GM18868 (cell line): ENCODE results near the gene C6orf132.
"Not testable (repeated sequence)": the region's sequence is repeated elsewhere in the genome, so short reads cannot be mapped to it uniquely, and the experiment has no call there.

Experiments used
- ATAC-seq: cut with Tn5 transposase; IDR thresholded peaks from one replicate; pipeline ENCODE4 v1.9.1; 2021; ENCODE audit warnings: mild to moderate bottlenecking, moderate library complexity; ENCODE audit not compliant: unreplicated experiment

Gene C6orf132

GRCh38 chr6:42142118-42142835, at the start of gene C6orf132:
TSS of gene C6orf132 (minus strand) at chr6:42142620. CDS start at chr6:42142444, 176 bp downstream.
- no peak for ATAC-seq

- ATAC-seq, result no peak
Measured at GRCh38 chr6:42190554-42191183, 48.2 kb upstream of the C6orf132 start.

GRCh38 chr6:42188406-42188805, 46.0 kb upstream of the C6orf132 start:
- no peak for ATAC-seq

GRCh38 chr6:42185597-42185996, 43.2 kb upstream of the C6orf132 start:
- no peak for ATAC-seq

- no peak for ATAC-seq
Measured at GRCh38 chr6:42184475-42184874, 42.1 kb upstream of the C6orf132 start.

GRCh38 chr6:42182101-42182500, 39.7 kb upstream of the C6orf132 start:
- no peak for ATAC-seq

- ATAC-seq, result no peak
Measured at GRCh38 chr6:42179945-42180313, 37.5 kb upstream of the C6orf132 start.

GRCh38 chr6:42179261-42179944, 37.0 kb upstream of the C6orf132 start:
- ATAC-seq, result no peak

- no peak for ATAC-seq
Measured at GRCh38 chr6:42177514-42178364, 35.3 kb upstream of the C6orf132 start.

GRCh38 chr6:42176981-42177380, 34.6 kb upstream of the C6orf132 start:
- ATAC-seq, result no peak

GRCh38 chr6:42175860-42176259, 33.4 kb upstream of the C6orf132 start:
- ATAC-seq, result no peak

GRCh38 chr6:42173101-42173500, 30.7 kb upstream of the C6orf132 start, which contains the start of gene GUCA1A:
TSS of gene GUCA1A (plus strand) at chr6:42173364. CDS start at chr6:42173614, 250 bp downstream.
- ATAC-seq, result no peak

- no peak for ATAC-seq
Measured at GRCh38 chr6:42171813-42172581, 29.6 kb upstream of the C6orf132 start.

GRCh38 chr6:42169780-42170179, 27.4 kb upstream of the C6orf132 start:
- not testable (repeated sequence) for ATAC-seq

- ATAC-seq, result no peak
Measured at GRCh38 chr6:42168650-42169049, 26.2 kb upstream of the C6orf132 start.

GRCh38 chr6:42166444-42167141, 24.2 kb upstream of the C6orf132 start:
- ATAC-seq, result no peak

GRCh38 chr6:42165016-42165415, 22.6 kb upstream of the C6orf132 start:
- ATAC-seq, result no peak

- no peak for ATAC-seq
Measured at GRCh38 chr6:42163981-42164380, 21.6 kb upstream of the C6orf132 start.

- ATAC-seq, result no peak
Measured at GRCh38 chr6:42162812-42163211, 20.4 kb upstream of the C6orf132 start.

- no peak for ATAC-seq
Measured at GRCh38 chr6:42162384-42162783, 20.0 kb upstream of the C6orf132 start.
